Peyer's patch (tissue), 4 donors: Measurements from ENCODE around the gene DCAF17.

Experiments
- CTCF ChIP-seq, 6 experiments: fragments of 450-650 bp in 4 of 6; fragments of 200-600 bp in 2 of 6; sonication (generic) in 1 of 6; IDR thresholded peaks; one replicate each; pipeline ENCODE4 v1.5.1; 2017 to 2019; ENCODE audit warnings: antibody characterized with exemption in 6 of 6, mild to moderate bottlenecking in 3 of 6, moderate library complexity in 1 of 6
- POLR2A ChIP-seq, 2 donors: fragments of 450-650 bp; IDR thresholded peaks; one replicate each; pipeline ENCODE4 v1.5.1; 2017; ENCODE audit warnings: antibody characterized with exemption in 2 of 2, mild to moderate bottlenecking in 2 of 2, moderate library complexity in 2 of 2

GRCh38 chr2:171390941-171391516 is 43.0 kb upstream of the DCAF17 start:
- TF ChIP-seq CTCF (IDR thresholded peaks at IDR 0.05) (no peak), POLR2A (IDR thresholded peaks at IDR 0.05) (no peak)
